ENCODE results near the gene ZBTB7A. TPM values are rescaled to one million over a fixed set of nuclear protein-coding genes. Genes with fewer than 3 reads are reported as not detected.

Gene ZBTB7A
- polyA plus RNA-seq, 2 donors = 22.4 to 29.7 TPM

DNA sequence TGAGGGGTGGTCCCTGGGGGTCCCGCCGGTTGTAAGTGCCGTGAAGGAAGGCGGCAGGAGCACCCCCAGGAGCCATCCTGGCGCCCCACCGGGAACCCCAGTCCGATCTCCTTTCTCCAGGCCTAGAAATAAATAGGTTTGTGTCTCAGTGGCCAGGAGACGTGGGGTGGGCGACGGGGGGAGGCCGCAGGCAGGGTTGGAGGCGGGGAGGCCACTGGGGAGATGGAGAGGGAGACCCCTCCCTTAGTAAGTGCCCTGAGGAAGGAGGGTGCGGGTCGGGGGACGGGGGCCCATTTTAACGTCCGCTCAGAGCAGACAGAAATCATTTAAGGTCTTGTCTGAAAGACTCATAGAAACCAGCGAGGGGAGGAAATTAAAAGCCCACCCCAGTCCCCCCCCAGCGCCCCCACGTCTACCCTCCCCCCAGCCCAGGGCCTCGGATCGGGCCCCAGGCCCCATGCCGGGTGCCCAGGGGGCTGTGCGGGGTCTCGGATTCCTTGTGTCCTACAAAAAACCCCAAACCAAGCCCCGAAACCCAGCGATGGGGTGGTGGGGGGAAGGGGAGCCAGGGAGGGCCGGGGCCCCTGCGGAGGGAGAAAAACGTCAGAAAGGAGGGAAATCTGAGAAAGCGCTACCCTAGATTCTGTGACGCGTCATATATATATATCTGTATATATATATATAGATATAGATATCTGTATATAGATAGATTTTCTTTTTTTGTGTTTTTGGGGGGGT lies 19.6 kb downstream of the ZBTB7A start:
- H3K4me3 ChIP-seq (ENCODE audit: low read depth in 1 of 2, low read length in 2 of 2) = no peak overlapping the region
- no peak overlapping the region for H3K27ac ChIP-seq (ENCODE audit: low read depth in 2 of 2, low read length in 1 of 2)
- 88 to 89% methylated on average over 33 of the region's 33 CpGs for whole genome bisulfite sequencing, 2 donors
- peaks cover 3 to 32% of the 10 kb centered on the region in 2 donors for H3K36me3 ChIP-seq (ENCODE audit: control insufficient read depth in 2 of 2, insufficient read depth in 2 of 2, low read length in 1 of 2)
- peaks cover 13 to 21% of the 10 kb centered on the region in 2 donors for H3K4me1 ChIP-seq (ENCODE audit: control insufficient read depth in 2 of 2, insufficient read depth in 2 of 2, low read length in 1 of 2)
- H3K9me3 ChIP-seq (ENCODE audit: control insufficient read depth in 2 of 2, insufficient read depth in 1 of 2, low read depth in 1 of 2, low read length in 1 of 2) = no peaks in the 10 kb centered on the region
- H3K27me3 ChIP-seq (ENCODE audit: control insufficient read depth in 1 of 2, insufficient read depth in 2 of 2, low read length in 2 of 2) = no peaks in the 10 kb centered on the region

DNA sequence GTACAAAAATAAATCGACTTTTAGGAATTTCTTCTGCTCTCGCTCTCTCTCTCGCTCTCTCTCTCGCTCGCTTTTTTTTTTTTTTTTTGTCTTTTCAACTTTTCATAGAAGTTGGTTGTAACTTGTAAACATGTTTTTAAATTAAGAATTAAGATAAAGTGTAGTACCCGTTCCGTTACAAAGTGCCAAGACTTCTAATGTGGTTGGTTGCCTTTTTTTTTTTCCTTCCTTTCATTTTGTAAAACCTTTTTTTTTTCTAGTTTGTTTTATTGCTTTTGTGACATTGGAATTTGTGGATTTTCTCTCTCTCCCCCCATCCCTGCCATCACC lies 20.4 kb downstream of the ZBTB7A start:
- WGBS, 2 donors = 82 to 83% methylated on average over 7 of the region's 7 CpGs

DNA sequence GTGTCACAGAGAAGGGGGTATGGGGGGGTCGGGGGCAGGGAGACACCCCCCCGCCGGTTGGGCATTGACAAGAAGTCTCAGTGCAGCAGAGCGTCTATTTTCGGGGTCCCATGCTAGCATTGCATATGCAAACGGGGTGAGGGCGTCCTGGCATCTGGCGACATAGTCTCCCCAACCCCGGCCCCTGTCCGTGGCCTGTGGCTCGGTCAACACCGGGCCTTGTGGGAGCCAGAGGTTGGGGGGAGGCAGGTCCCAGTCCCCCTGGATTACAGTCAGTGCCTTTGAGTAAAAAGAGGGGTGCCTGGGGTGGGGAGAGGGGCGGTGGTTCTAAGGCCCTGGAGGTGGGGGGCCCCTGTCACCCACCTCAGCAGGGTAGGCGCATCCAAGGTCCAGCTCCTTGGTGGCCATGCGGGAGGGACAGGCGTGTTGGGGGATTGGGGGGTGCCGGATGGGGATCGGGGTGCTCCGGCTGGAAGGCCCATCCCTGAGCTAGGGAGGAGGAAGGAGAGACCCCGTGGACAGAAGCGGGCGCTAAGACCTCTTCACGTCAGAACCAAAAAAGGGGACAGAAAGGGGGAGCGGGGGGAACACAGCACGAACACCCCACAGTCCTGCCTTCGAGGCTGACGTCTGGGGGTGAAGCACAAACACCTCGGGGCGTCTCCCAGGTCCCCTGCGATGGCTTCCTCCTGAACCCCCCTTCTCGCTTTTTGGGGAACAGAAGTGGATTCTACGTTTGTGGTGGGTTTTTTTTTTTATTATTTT lies 20.9 kb downstream of the ZBTB7A start:
- Histone ChIP-seq H3K4me3 (ENCODE audit: low read depth in 1 of 2, low read length in 2 of 2) (no peak overlapping the region), H3K9me3 (ENCODE audit: control insufficient read depth in 2 of 2, insufficient read depth in 1 of 2, low read depth in 1 of 2, low read length in 1 of 2) (no peaks in the 10 kb centered on the region), H3K4me1 (ENCODE audit: control insufficient read depth in 2 of 2, insufficient read depth in 2 of 2, low read length in 1 of 2) (peaks cover 12 to 13% of the 10 kb centered on the region in 2 donors), H3K27ac (ENCODE audit: low read depth in 2 of 2, low read length in 1 of 2) (no peak overlapping the region), H3K27me3 (ENCODE audit: control insufficient read depth in 1 of 2, insufficient read depth in 2 of 2, low read length in 2 of 2) (no peaks in the 10 kb centered on the region), H3K36me3 (ENCODE audit: control insufficient read depth in 2 of 2, insufficient read depth in 2 of 2, low read length in 1 of 2) (peaks cover 3 to 26% of the 10 kb centered on the region in 2 donors)
- 86 to 92% methylated on average over 32 of the region's 32 CpGs for WGBS, 2 donors

More for the DNA sequence above, 20.4 kb downstream of the ZBTB7A start:
- H3K4me3 ChIP-seq (ENCODE audit: low read depth in 1 of 2, low read length in 2 of 2) = no peak overlapping the region
- H3K4me1 ChIP-seq (ENCODE audit: control insufficient read depth in 2 of 2, insufficient read depth in 2 of 2, low read length in 1 of 2) = peaks cover 13 to 16% of the 10 kb centered on the region in 2 donors
- H3K27me3 ChIP-seq (ENCODE audit: control insufficient read depth in 1 of 2, insufficient read depth in 2 of 2, low read length in 2 of 2) = no peaks in the 10 kb centered on the region
- peaks cover 3 to 29% of the 10 kb centered on the region in 2 donors for H3K36me3 ChIP-seq (ENCODE audit: control insufficient read depth in 2 of 2, insufficient read depth in 2 of 2, low read length in 1 of 2)
- no peak overlapping the region for H3K27ac ChIP-seq (ENCODE audit: low read depth in 2 of 2, low read length in 1 of 2)
- no peaks in the 10 kb centered on the region for H3K9me3 ChIP-seq (ENCODE audit: control insufficient read depth in 2 of 2, insufficient read depth in 1 of 2, low read depth in 1 of 2, low read length in 1 of 2)

DNA sequence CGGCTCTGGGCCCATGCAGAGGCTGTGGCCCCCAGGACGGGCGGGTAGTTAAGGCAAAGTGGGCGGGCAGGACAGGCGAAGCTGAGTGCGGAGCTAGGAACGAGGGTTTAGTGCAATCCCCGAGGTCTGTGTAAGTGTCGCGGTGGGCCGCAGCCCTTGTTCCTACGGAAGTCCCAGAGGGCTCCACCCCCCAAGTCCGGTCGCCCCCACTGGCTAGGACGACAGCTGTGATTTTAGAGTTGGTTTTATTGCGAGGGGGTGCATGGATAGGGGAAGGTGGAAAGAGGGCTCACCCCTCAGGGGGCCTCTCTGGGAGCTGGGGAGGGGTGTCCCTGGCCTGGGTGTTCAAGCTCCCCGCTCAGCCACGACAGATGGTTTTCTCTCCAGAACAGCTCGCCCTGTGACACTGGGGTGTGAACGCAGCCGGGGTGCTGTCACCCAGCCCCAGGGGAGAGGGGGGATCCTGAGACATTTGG lies 21.7 kb downstream of the ZBTB7A start:
- WGBS, 2 donors = 71 to 72% methylated on average over 21 of the region's 21 CpGs

DNA sequence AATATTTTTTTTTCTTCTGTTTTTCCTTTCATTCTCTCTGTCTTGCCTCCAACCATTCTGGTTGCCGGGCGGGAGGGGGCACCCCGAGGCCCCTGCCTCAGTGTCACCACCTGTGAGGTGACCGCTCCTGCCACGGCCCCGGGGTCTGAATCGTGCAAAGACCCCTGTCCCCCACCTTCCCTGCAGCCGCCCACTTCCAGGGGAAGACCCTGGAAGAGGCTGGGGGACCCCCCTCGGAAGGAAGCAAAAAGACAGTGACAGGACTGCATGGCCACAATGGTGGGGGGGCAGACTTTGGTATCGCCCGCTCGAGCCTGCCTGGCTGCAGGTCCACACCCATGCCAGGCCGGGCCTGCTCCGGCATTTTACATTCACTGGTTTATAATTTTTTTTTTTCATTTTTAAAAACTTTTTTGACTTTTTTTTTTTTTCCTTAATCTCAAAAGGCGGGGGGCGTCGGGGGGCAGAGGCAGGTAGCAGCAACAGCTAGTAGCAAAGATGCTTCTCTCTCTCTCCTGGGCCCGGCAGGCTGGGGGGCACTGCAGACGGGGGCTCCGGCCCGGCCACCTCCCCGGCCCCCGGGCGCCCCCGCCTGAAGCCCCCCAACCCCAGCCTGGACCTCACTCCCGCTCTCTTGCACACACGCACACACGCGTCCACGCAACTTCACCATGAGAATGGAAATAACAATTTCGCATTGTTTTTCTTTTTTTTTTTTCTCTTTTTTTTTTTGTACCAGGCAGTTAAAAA lies 22.6 kb downstream of the ZBTB7A start:
- no peaks in the 10 kb centered on the region for H3K27me3 ChIP-seq (ENCODE audit: control insufficient read depth in 1 of 2, insufficient read depth in 2 of 2, low read length in 2 of 2)
- H3K4me1 ChIP-seq (ENCODE audit: control insufficient read depth in 2 of 2, insufficient read depth in 2 of 2, low read length in 1 of 2) = peaks cover 5 to 11% of the 10 kb centered on the region in 2 donors
- H3K9me3 ChIP-seq (ENCODE audit: control insufficient read depth in 2 of 2, insufficient read depth in 1 of 2, low read depth in 1 of 2, low read length in 1 of 2) = no peaks in the 10 kb centered on the region
- WGBS, 2 donors = 73 to 74% methylated on average over 30 to 31 of the region's 31 CpGs
- no peak overlapping the region for H3K4me3 ChIP-seq (ENCODE audit: low read depth in 1 of 2, low read length in 2 of 2)
- H3K27ac ChIP-seq (ENCODE audit: low read depth in 2 of 2, low read length in 1 of 2) = peak overlapping the region in 1 of 2 donors; percentile 5
- H3K36me3 ChIP-seq (ENCODE audit: control insufficient read depth in 2 of 2, insufficient read depth in 2 of 2, low read length in 1 of 2) = peaks cover 3 to 21% of the 10 kb centered on the region in 2 donors

More for the DNA sequence above, 21.7 kb downstream of the ZBTB7A start:
- Histone ChIP-seq H3K27ac (ENCODE audit: low read depth in 2 of 2, low read length in 1 of 2) (no peak overlapping the region), H3K4me3 (ENCODE audit: low read depth in 1 of 2, low read length in 2 of 2) (no peak overlapping the region), H3K9me3 (ENCODE audit: control insufficient read depth in 2 of 2, insufficient read depth in 1 of 2, low read depth in 1 of 2, low read length in 1 of 2) (no peaks in the 10 kb centered on the region), H3K36me3 (ENCODE audit: control insufficient read depth in 2 of 2, insufficient read depth in 2 of 2, low read length in 1 of 2) (peaks cover 3 to 28% of the 10 kb centered on the region in 2 donors), H3K4me1 (ENCODE audit: control insufficient read depth in 2 of 2, insufficient read depth in 2 of 2, low read length in 1 of 2) (peaks cover 10 to 13% of the 10 kb centered on the region in 2 donors), H3K27me3 (ENCODE audit: control insufficient read depth in 1 of 2, insufficient read depth in 2 of 2, low read length in 2 of 2) (no peaks in the 10 kb centered on the region)

DNA sequence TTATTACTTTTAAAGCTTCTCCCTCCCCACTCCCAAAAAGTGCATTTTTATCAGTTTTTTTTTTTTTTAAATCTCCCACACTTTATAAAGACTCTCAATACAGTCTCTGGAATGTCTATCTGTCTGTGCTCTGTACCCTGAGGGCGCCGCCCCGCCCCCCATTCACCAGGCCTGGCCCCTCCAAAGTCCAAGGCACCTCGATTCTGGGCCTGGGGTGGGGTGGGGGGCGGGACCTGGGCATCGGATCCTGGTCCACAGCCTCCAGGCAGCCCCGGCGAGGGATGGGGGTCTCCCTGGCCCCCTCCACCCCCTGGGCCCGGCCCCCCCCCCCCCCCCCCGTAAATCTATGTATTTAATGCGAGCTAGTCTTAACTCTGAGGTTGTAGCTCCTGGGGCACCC lies 23.3 kb downstream of the ZBTB7A start:
- no peaks in the 10 kb centered on the region for H3K27me3 ChIP-seq (ENCODE audit: control insufficient read depth in 1 of 2, insufficient read depth in 2 of 2, low read length in 2 of 2)
- peaks cover 3 to 20% of the 10 kb centered on the region in 2 donors for H3K36me3 ChIP-seq (ENCODE audit: control insufficient read depth in 2 of 2, insufficient read depth in 2 of 2, low read length in 1 of 2)
- H3K27ac ChIP-seq (ENCODE audit: low read depth in 2 of 2, low read length in 1 of 2) = peak overlapping the region in 1 of 2 donors; percentile 36
- H3K4me1 ChIP-seq (ENCODE audit: control insufficient read depth in 2 of 2, insufficient read depth in 2 of 2, low read length in 1 of 2) = peaks cover 5 to 11% of the 10 kb centered on the region in 2 donors
- 68 to 70% methylated on average over 9 to 11 of the region's 11 CpGs for WGBS, 2 donors
- H3K9me3 ChIP-seq (ENCODE audit: control insufficient read depth in 2 of 2, insufficient read depth in 1 of 2, low read depth in 1 of 2, low read length in 1 of 2) = no peaks in the 10 kb centered on the region
- H3K4me3 ChIP-seq (ENCODE audit: low read depth in 1 of 2, low read length in 2 of 2) = no peak overlapping the region

DNA sequence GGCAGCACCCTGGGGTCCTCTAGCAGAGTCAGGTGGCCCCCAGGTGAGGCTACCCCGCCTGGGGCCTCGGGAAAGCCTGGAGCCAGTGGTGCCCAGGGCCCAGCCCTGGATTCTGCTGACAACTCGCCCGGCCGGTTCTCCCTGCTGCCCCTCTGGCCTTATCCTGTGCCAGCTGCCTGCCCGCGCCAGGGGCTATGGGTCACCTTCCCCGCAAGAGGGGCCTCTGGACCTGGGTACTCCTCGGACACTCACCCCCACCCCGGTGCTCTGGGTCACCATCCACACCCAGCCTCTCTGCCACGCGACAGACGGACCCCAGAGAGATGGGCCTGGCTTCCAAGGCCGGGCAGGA lies 24.0 kb downstream of the ZBTB7A start:
- H3K4me3 ChIP-seq (ENCODE audit: low read depth in 1 of 2, low read length in 2 of 2) = no peak overlapping the region
- peaks cover 3 to 15% of the 10 kb centered on the region in 2 donors for H3K36me3 ChIP-seq (ENCODE audit: control insufficient read depth in 2 of 2, insufficient read depth in 2 of 2, low read length in 1 of 2)
- H3K27me3 ChIP-seq (ENCODE audit: control insufficient read depth in 1 of 2, insufficient read depth in 2 of 2, low read length in 2 of 2) = no peaks in the 10 kb centered on the region
- no peaks in the 10 kb centered on the region for H3K9me3 ChIP-seq (ENCODE audit: control insufficient read depth in 2 of 2, insufficient read depth in 1 of 2, low read depth in 1 of 2, low read length in 1 of 2)
- peak overlapping the region; percentile 52 to 68 for H3K27ac ChIP-seq (ENCODE audit: low read depth in 2 of 2, low read length in 1 of 2)
- peaks cover 5 to 11% of the 10 kb centered on the region in 2 donors for H3K4me1 ChIP-seq (ENCODE audit: control insufficient read depth in 2 of 2, insufficient read depth in 2 of 2, low read length in 1 of 2)
- 48 to 55% methylated on average over 14 of the region's 14 CpGs for WGBS, 2 donors

DNA sequence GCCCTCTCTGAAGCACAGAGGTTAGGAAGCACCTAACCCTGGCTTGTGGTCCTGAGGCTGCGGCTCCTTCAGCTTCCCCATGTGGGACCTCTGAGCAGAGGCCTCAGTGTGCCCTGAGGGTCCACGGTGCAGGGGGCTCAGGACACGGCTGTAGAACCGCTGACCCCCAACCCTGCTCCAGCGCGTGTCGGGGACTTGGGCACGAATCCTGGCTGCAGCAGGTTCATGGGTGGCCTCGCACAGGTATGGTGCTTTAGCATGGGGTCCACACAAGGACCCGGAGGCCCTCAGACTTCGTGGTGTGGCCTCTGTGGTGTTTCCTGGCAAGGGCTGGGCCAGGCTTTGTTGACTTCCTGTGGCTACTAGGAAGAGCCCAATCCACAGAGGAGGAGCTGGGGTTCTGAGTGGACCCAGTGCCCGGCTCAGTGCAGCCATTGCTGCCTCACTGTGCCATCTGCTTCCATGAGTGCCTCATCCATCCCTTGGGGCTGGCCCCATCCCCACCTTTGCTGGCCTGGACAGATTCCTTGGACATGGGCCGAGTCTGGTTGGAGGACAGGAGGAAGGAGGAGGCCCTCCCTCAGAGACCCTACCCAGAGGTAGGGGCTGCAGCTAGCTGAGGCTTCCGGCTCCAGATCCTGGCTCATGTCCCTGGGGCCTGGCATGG lies 24.5 kb downstream of the ZBTB7A start:
- Histone ChIP-seq H3K27ac (ENCODE audit: low read depth in 2 of 2, low read length in 1 of 2) (peak overlapping the region; percentile 52 to 68), H3K9me3 (ENCODE audit: control insufficient read depth in 2 of 2, insufficient read depth in 1 of 2, low read depth in 1 of 2, low read length in 1 of 2) (no peaks in the 10 kb centered on the region), H3K4me1 (ENCODE audit: control insufficient read depth in 2 of 2, insufficient read depth in 2 of 2, low read length in 1 of 2) (peaks cover 5 to 11% of the 10 kb centered on the region in 2 donors), H3K4me3 (ENCODE audit: low read depth in 1 of 2, low read length in 2 of 2) (no peak overlapping the region), H3K27me3 (ENCODE audit: control insufficient read depth in 1 of 2, insufficient read depth in 2 of 2, low read length in 2 of 2) (no peaks in the 10 kb centered on the region), H3K36me3 (ENCODE audit: control insufficient read depth in 2 of 2, insufficient read depth in 2 of 2, low read length in 1 of 2) (peaks cover 3 to 20% of the 10 kb centered on the region in 2 donors)
- WGBS, 2 donors = 84 to 85% methylated on average over 14 of the region's 14 CpGs

Data from esophagus (tissue), 2 donors.